ENCODE measurements around the gene FRMD6.

DNA sequence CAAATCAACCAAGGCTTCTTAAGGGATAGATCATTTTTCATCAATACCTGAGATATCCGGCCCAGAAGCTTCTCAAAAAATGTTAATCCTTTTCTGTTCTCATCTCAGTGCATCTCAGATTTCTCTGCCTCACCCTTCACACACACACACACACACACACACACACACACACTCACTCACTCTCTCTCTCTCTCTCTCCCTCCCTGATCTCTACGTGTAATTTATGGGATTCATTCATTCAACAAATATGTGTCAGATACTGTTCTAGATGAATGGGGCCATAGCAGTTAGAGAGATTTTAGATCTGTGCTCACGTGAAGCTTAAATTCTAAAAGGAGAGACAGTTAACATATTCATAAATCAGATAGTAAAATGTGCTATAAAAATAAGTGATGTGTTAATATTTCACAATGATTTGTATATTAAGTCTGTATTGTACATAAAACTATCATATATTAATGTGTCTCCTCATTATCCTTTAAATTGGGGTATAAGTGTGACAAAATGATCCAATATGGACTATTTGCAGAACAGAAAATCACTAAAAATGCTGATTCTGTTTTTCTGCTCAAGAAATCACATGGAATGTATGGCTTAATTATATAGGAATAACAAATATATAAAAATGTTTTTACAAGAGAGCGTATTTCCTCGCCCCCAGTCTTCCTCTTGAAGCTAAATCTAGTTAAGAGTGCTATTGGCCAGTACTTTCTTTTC is 7.3 kb upstream of the FRMD6 start:
- TF ChIP-seq SUZ12 (IDR thresholded peaks at IDR 0.05; ENCODE audit: extremely low read depth, insufficient read depth, insufficient read length) (no peak), YY1 (IDR thresholded peaks at IDR 0.05; ENCODE audit: insufficient read depth, insufficient read length) (no peak), ZNF274 (IDR thresholded peaks at IDR 0.05; ENCODE audit: low read depth, low read length) (no peak)
